Cerebellar cortex (tissue), 1 donor: ENCODE measurements around the gene ALG12.

Experiments used
- DNase-seq: peaks from one replicate; pipeline ENCODE4 v3.0.0-alpha.2; 2015; ENCODE audit warnings: low spot score

ALG12 gene

GRCh38 chr22:49929994-49930575 is 11.8 kb upstream of the ALG12 start:
- no peak for DNase-seq

- peak; percentile 43 for DNase-seq
Observed at GRCh38 chr22:49929211-49929979, 11.2 kb upstream of the ALG12 start.

GRCh38 chr22:49928555-49929210 is 10.4 kb upstream of the ALG12 start:
- DNase-seq = no peak

GRCh38 chr22:49928185-49928495 is 9.9 kb upstream of the ALG12 start:
- no peak for DNase-seq

GRCh38 chr22:49927483-49928184 is 9.4 kb upstream of the ALG12 start:
- DNase-seq = no peak

- no peak for DNase-seq
Observed at GRCh38 chr22:49926916-49927315, 8.7 kb upstream of the ALG12 start.

- no peak for DNase-seq
Observed at GRCh38 chr22:49925525-49926128, 7.4 kb upstream of the ALG12 start.

GRCh38 chr22:49924113-49924833 is 6.0 kb upstream of the ALG12 start:
- DNase-seq = no peak

- DNase-seq = no peak
Observed at GRCh38 chr22:49923445-49923844, 5.2 kb upstream of the ALG12 start.

GRCh38 chr22:49922926-49923325 is 4.7 kb upstream of the ALG12 start:
- no peak for DNase-seq

- DNase-seq = no peak
Observed at GRCh38 chr22:49922484-49922883, 4.2 kb upstream of the ALG12 start.

GRCh38 chr22:49921508-49922278 is 3.5 kb upstream of the ALG12 start:
- no peak for DNase-seq

- no peak for DNase-seq
Observed at GRCh38 chr22:49920859-49921258, 2.6 kb upstream of the ALG12 start.

GRCh38 chr22:49918911-49919881 is 958 bp upstream of the ALG12 start:
- DNase-seq = no peak

- DNase-seq = no peak
Observed at GRCh38 chr22:49916831-49917230, 1.4 kb downstream of the ALG12 start.

GRCh38 chr22:49915610-49916009 is 2.6 kb downstream of the ALG12 start:
- no peak for DNase-seq

GRCh38 chr22:49914256-49914655 is 4.0 kb downstream of the ALG12 start:
- DNase-seq = no peak

- no peak for DNase-seq
Observed at GRCh38 chr22:49913446-49913845, 4.8 kb downstream of the ALG12 start.

- DNase-seq = no peak
Observed at GRCh38 chr22:49913026-49913425, 5.2 kb downstream of the ALG12 start.
